GM06990 (cell line): ENCODE measurements around the gene PTPRN2.

Experiments
- DNase-seq: peaks from one replicate; pipeline ENCODE4 v3.0.0-alpha.2; 2011; ENCODE audit not compliant: insufficient read length; ENCODE audit errors: extremely low read depth
- H3K27me3 ChIP-seq: replicated peaks from 2 replicates; pipeline ENCODE4 v1.6.0; 2011; ENCODE audit warnings: low read length; ENCODE audit not compliant: control insufficient read depth, insufficient read depth
- H3K36me3 ChIP-seq: 2 replicates; pipeline ENCODE4 v1.5.1; 2011; ENCODE audit warnings: low read length; ENCODE audit not compliant: control insufficient read depth, insufficient read depth
- H3K4me3 ChIP-seq: replicated peaks from 2 replicates; pipeline ENCODE4 v1.5.1; 2011; ENCODE audit warnings: low read depth, mild to moderate bottlenecking, control low read depth, low read length
- CTCF ChIP-seq: IDR thresholded peaks from 2 replicates; pipeline ENCODE4 v1.5.1; 2011; ENCODE audit warnings: low read length, control low read depth, mild to moderate bottlenecking, inconsistent platforms; ENCODE audit not compliant: insufficient read depth, poor library complexity, severe bottlenecking

Gene PTPRN2

GRCh38 chr7:157575777-157576176, 1011.8 kb downstream of the PTPRN2 start:
- Histone ChIP-seq H3K27me3 (no peaks in the 10 kb centered on the region), H3K36me3 (no peaks in the 10 kb centered on the region), H3K4me3 (no peak overlapping the region)
- DNase-seq = no peak
- TF ChIP-seq CTCF = no peak

- Histone ChIP-seq H3K27me3 (no peaks in the 10 kb centered on the region), H3K4me3 (no peak overlapping the region), H3K36me3 (no peaks in the 10 kb centered on the region)
- TF ChIP-seq CTCF = no peak
- DNase-seq = no peak
These were observed 1012.6 kb downstream of the PTPRN2 start for GRCh38 chr7:157574914-157575586.

GRCh38 chr7:157574120-157574825, 1013.4 kb downstream of the PTPRN2 start:
- H3K36me3 ChIP-seq = no peaks in the 10 kb centered on the region
- DNase-seq = no peak
- H3K27me3 ChIP-seq = no peaks in the 10 kb centered on the region
- TF ChIP-seq CTCF = no peak
- H3K4me3 ChIP-seq = no peak overlapping the region

GRCh38 chr7:157573244-157573643, 1014.4 kb downstream of the PTPRN2 start:
- DNase-seq = no peak
- Histone ChIP-seq H3K4me3 (no peak overlapping the region), H3K36me3 (no peaks in the 10 kb centered on the region), H3K27me3 (no peaks in the 10 kb centered on the region)
- TF ChIP-seq CTCF = no peak

- no peak for DNase-seq
- Histone ChIP-seq H3K36me3 (no peaks in the 10 kb centered on the region), H3K27me3 (no peaks in the 10 kb centered on the region), H3K4me3 (no peak overlapping the region)
- TF ChIP-seq CTCF = no peak
These were observed 1015.0 kb downstream of the PTPRN2 start for GRCh38 chr7:157572622-157573021.
